ENCODE measurements around the gene RXFP3. TPM values are rescaled to one million over a fixed set of nuclear protein-coding genes. Genes with fewer than 3 reads are reported as not detected.
"Not testable (repeated sequence)": the region's sequence is repeated elsewhere in the genome, so short reads cannot be mapped to it uniquely, and the experiment has no call there.

The RXFP3 gene
- total RNA-seq, 1 donor, result not detected

DNA sequence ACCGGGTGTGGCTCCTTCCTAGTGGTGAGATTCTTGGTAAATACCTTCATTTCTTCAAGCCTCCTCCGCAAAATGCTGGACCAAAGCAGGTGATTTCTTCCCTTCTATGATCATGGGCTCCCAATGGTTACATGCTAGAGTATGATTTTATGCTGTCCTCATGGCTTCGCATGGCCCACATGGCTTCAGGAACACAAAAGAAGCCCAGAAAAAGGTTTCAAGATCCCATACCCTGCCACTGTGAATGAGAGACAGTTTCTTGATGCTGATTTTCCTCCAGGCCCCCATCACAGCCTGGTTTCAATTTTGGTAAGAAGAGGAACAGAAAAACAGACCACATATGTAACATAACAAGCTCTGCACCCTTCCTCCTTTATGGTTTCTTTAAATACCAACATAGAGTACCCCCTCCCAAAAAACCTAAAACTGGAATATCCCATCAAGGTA is 2.4 kb upstream of the RXFP3 start:
- DNase-seq (ENCODE audit: low read depth in 2 of 3, low spot score in 2 of 3), result no peak

DNA sequence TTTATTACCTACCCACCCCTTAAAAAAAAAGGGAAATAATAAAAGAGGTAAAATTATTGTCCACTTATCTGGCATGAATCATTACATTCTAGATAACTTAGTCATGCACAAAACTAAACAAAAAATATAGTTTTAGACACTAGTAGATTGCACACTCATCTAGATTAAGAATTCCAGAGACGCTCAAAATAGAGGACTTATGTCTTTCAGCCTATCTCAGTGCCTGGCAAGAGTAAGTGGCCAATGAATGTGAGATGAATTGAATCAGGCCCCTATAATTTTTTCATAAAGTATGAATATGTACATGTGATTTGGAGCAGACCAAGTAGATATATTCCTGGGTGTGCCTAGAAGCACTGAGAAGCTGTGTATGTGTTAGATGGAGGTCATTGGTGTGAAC is 2.0 kb upstream of the RXFP3 start:
- DNase-seq (ENCODE audit: low read depth in 2 of 3, low spot score in 2 of 3), result no peak

DNA sequence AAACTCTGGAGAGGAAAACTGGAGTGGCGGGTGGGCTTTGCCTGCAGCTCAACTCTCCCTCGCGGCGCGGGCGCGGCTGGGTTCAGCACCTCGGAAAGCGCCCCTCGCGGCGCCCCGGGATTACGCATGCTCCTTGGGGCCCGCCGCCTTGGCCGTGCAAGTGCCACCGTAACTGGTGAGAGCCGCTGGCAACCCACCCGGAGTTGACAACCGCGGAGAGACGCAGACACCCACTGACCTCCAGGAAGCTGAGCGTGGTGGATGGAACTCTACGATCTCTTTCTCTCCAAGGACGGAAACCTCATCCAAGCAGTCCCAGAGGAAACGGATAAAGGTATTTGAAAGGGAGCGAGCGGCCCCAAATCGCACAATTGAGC is 194 bp upstream of the RXFP3 start:
- DNase-seq (ENCODE audit: low read depth in 2 of 3, low spot score in 2 of 3), result peak in 2 of 3 donors; percentile 64 to 78

DNA sequence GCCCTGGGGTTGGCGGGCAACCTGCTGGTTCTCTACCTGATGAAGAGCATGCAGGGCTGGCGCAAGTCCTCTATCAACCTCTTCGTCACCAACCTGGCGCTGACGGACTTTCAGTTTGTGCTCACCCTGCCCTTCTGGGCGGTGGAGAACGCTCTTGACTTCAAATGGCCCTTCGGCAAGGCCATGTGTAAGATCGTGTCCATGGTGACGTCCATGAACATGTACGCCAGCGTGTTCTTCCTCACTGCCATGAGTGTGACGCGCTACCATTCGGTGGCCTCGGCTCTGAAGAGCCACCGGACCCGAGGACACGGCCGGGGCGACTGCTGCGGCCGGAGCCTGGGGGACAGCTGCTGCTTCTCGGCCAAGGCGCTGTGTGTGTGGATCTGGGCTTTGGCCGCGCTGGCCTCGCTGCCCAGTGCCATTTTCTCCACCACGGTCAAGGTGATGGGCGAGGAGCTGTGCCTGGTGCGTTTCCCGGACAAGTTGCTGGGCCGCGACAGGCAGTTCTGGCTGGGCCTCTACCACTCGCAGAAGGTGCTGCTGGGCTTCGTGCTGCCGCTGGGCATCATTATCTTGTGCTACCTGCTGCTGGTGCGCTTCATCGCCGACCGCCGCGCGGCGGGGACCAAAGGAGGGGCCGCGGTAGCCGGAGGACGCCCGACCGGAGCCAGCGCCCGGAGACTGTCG is 976 bp downstream of the RXFP3 start:
- DNase-seq (ENCODE audit: low read depth in 2 of 3, low spot score in 2 of 3), result no peak

DNA sequence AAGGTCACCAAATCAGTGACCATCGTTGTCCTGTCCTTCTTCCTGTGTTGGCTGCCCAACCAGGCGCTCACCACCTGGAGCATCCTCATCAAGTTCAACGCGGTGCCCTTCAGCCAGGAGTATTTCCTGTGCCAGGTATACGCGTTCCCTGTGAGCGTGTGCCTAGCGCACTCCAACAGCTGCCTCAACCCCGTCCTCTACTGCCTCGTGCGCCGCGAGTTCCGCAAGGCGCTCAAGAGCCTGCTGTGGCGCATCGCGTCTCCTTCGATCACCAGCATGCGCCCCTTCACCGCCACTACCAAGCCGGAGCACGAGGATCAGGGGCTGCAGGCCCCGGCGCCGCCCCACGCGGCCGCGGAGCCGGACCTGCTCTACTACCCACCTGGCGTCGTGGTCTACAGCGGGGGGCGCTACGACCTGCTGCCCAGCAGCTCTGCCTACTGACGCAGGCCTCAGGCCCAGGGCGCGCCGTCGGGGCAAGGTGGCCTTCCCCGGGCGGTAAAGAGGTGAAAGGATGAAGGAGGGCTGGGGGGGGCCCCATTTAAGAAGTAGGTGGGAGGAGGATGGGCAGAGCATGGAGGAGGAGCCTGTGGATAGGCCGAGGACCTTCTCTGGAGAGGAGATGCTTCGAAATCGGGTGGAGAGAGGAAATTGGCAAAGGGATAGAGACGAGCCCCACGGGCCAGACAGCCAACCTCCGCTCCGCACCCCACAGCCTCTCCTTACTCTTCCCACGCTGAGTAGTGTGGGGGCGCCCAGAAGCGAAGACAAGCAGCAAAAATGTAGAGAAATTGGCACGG is 1.7 kb downstream of the RXFP3 start:
- DNase-seq (ENCODE audit: low read depth in 2 of 3, low spot score in 2 of 3), result no peak

DNA sequence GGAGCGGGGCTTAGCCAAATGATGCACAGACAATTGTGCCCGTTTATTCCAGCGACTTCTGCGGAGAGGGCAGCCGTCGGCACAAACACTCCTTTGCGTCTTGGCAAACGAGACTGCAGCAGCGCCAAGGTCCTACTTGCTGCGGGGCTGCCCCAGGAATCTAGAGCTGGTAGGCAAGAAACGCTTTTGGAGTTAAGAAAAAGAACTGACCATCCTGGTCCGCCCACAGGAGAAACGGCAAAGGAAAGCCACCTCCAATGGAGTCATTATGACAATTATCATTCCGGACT is 2.3 kb downstream of the RXFP3 start:
- no peak for DNase-seq (ENCODE audit: low read depth in 2 of 3, low spot score in 2 of 3)

DNA sequence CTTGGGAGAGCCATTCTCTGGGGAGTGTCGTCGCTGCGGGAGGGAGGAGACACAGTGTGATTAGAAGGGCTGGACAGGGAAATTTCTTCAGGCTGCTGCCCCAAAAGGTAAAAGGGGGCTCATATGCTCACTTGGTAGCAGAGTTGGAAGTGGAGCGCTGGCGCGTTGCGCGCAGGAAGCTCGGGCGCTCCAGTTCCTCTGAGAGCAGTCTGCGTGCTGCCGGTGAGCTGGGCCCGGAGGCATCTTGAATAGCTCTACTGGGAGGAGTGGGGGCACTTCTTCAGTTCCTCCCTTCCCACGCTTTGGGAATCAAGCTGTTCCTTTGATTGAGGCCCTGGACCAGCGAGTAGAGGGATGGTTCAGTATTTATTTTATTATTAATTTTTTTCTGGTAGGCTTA is 2.7 kb downstream of the RXFP3 start:
- no peak for DNase-seq (ENCODE audit: low read depth in 2 of 3, low spot score in 2 of 3)

DNA sequence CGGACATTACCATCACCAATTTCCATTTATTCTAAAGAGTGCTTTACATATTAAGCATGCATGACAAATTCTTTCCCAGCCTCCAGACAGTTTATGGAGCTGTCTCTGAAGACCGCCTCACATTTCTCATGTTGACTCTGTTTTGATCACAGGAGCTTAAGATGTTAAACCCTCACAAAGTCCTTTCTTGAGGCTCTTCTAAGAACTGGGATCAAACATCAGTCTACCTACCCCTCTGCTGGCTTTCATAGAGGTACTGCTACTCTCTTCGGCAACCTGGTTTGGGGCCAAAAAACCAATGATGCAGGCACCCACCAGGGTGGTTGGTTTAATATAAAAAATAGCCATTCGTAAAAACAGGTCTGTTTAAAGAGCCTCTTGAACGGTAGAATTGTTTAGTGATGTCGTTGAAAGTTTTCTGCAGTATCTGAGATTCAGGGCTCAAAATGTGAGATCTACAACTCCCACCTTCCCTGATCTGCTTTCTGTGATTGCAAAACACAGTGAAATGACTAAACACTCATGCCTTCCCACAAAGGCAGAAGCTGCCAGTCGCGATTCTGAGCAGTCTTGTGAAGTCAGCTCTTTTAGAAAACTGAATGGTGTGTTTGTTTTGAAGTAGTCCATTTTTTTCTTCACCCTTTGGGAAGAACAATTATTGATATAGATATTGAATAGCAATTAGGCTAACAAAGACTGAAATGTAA is 3.5 kb downstream of the RXFP3 start:
- DNase-seq (ENCODE audit: low read depth in 2 of 3, low spot score in 2 of 3), result no peak

DNA sequence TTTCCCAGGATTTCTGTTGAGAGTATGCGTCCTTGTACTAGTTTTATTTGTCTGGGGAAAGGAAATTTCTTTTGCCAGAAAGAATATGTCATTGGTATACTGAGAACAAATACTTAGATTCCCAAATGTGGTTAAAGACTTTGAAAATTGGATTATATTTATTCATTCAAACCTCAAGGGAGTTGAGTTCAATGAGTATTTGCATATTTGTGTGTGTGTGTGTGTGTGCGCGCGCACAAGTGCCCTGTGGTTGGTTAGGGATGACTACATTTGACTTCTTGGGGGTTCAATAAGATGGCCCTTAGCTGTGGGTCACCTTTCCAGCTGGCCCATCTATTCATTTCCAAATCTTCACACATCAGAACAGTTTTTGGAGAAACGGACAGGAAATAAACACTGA is 4.9 kb downstream of the RXFP3 start:
- no peak for DNase-seq (ENCODE audit: low read depth in 2 of 3, low spot score in 2 of 3)

DNA sequence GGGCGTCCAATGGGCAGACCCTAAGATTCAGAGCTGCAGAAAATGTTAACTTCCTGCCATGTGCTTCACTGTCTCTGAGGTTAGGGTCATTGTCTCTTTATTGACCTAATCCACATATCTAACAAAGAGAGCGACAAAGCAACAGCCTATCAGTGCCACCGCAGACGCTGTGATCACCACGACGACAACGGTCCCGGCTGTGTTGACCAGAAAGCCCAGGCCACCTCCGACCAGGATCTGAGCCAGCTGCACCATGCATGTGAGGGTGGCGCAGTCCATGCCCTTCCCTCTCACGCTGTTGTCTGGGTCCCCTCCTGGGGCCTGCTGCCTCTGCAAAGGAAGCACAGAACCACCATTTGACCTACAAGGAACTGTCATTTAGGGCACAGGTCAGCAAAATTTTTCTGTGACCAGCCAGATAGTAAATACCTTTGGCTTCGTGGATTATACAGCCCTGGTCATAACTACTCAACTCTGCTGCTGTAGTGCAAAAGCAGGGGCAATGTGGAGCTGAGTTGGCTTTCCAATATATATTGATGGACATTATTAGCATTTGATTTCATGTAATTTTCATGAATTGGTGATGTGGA is 8.5 kb downstream of the RXFP3 start:
- no peak for DNase-seq (ENCODE audit: low read depth in 2 of 3, low spot score in 2 of 3)

DNA sequence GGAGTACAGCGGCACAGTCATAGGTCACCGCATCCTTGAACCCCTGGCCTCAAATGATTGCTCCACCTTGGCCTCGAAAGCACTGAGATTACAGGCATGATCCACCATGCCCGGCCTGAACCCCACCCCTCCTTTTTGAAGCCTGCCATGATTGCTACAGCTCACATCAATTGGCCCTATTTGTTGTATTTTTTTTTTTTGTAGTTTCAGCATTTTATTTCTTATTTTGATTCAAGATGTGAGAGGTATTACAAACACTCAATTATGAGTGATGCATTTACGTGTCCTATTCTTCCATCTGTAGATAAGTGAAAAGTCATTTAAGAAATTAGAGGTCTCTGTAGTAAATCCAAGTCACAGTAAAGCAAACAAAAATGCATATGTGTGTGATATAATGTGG is 16.0 kb downstream of the RXFP3 start:
- not testable (repeated sequence) for DNase-seq (ENCODE audit: low read depth in 2 of 3, low spot score in 2 of 3)

DNA sequence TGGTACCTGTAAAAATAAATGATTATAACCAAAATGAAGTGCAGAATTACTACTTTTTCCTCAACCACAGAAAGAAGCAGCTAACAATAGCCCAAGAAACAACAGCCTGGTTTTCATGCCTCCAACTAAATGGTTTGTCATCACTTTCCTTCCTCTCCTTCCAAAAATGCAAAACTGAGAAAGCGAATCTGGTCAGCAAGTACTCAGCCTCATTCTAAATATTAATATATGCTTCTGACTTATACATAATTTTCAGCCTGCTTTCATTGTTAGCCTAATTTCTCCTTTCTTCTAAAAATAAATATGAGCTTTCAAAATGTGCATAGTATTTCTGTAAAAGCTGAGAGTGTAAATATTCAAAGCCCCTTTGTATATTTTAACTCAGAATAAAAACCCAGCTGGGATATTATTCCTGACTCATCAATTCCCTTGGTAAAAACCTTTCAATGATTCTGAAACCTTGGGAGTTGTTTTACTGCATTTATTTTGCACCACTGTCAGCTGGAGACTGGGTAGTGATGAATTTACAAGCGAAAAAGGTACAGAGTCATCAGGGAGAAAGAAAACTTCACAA is 21.5 kb downstream of the RXFP3 start:
- DNase-seq (ENCODE audit: low read depth in 2 of 3, low spot score in 2 of 3), result no peak

DNA sequence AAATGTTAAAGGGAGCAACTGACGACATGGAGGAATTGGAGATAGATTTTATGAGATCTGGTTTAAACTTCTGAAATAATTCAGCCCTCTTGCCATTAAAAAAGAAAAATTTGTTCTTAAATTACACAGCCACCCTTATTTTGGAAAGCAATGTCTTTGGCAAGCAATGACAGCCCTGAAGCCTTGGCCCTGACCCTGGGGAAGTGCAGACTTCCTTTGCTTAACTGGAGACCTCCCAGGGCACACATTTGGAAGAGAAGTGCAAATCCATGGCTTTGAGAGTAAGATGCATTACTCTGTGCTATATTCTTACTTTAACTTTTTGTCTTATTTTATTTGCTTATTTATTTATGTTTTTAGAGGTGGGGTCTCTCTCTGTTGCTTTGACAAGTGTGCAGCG is 22.0 kb downstream of the RXFP3 start:
- no peak for DNase-seq (ENCODE audit: low read depth in 2 of 3, low spot score in 2 of 3)

DNA sequence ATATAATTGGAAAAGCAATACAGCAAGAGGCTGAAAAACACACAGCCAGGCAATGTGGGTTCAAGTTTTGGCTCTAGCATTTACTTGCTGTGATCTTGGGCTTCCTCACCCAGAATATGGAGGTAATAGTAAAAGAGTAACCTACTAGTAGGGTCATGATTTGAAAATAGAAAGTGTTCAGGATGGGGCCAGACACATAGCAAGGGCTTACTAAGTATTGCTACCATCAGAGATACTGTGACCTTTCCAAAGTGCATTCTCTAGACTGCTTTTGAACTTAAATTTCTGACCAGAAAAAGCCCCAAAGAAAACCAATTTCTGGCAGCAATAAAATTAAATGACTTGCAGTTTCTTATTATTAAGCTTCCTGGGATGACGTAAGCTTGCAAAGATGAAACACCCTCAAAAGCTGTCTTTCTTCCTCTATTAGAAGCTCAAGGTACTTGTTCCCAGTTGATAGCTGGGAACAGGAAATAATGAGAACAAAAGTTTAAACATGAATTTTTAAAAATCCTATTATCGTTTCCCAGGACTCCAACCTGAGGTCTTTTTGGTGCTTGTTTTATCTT is 28.0 kb downstream of the RXFP3 start:
- DNase-seq (ENCODE audit: low read depth in 2 of 3, low spot score in 2 of 3), result peak in 2 of 3 donors; percentile 21 to 58

DNA sequence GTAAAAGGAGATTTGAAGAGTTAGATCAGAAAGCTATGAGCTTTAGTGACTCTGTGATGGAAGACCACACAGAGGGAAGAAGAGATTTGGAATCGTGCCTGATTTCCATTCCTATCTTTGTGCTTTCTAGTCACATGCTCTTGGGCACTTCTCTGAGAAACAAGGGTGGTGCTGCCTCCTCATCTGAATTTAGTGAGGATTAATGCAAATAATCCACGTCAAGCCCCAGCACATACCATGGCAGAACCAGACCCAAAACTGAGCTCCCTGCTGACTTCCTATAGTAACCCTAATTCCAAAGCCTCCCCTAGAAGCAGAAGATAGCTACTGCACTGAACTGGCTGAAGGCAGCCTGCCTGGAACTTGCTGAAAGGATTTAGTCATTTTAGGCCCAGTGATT is 30.6 kb downstream of the RXFP3 start:
- DNase-seq (ENCODE audit: low read depth in 2 of 3, low spot score in 2 of 3), result no peak

DNA sequence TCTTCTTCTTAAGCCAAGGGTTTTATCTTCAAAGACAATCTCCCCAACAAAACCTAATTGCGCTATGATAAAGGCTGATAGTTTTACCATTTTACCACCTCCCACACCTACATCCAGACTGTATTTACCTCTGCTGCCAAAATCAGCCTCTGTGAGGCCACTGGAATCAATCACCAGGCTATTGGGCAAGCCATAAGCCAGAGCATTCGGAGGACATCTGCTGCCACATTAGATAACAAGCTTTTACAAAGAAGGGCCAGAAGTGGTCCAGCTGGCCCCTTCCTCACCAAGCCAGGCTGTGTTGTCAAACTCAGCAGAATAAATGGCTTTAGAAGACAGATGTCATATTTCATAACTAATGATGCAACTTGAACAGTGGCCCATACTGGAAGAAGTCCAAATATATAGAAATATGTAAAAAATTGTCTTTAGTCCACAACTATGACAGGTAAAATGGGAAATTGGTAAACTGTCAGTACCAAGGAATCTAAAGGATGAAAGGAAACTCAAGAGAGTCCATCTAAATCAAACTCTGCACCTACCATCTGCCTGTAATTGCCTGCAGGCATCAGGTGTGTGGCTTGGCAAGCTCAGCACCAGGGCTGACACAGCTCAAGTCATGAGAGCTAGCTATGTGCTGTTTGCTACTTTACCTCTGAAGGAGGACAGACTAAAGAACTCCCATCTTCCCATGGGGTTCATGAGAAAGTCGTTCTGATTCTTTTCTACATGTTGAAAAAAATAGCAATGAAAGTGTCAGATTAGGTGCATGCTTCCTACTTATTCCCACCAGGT is 32.2 kb downstream of the RXFP3 start:
- no peak for DNase-seq (ENCODE audit: low read depth in 2 of 3, low spot score in 2 of 3)

DNA sequence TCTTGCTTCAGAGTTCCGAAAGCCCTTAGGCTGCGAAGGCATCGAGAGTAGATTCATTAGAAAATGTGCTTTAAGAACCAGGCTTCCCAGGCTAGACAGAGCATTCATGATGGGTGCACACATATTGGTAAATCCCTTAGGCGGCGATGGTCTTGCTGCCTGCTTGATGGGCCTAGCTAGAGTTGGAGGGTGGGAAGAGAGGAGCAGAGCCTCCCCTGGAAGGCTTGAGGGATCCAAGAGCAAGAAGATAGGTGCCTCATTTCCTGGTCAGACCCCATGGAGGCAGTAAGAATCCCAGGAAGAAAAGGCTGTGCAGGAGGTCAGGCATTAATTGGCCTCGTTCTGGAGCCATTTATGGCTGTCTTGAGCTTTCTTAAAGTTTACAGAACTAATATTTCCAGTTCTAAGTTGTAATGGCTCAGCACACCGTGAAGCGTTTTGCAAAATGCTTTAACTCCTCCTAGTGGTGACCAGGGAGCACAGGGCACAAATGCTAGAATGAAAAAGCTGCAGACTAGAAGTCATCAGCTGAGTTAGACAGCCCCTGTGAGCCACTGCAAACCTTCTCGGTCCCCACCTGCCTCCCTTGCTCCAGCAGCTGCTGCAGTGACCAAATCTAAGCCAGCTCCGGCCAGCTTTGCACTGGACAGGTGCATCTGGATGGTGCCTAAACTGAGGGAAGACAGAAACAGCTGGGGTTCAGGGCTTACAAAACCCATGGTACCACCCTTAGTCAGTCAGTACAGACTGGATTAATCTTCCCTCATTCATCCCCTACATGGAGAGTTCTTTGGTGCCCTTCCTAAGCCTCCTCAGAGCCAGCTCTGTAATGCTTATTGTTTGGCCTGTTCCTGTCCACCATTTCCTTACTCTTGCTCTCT is 33.6 kb downstream of the RXFP3 start:
- DNase-seq (ENCODE audit: low read depth in 2 of 3, low spot score in 2 of 3), result peak in 2 of 3 donors; percentile 26 to 56

DNA sequence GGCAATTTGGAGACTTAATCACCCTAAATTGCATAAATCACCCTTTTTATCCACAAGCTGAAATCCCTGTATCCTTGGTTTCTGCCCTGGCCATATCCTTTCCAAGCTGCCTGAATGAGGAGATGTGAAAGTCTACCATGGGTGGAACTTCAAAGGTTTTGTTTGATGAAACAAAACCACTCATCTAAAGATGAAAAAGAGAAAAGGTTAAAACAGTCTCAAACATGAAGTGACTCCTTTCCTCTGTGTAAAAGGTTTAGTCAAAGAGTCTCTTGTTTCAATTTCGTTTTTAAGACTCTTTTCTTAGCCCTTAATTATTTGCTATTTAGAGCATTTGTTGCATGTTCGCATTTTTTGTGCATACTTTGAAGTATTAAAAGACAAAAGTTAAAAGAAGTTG is 37.1 kb downstream of the RXFP3 start:
- no peak for DNase-seq (ENCODE audit: low read depth in 2 of 3, low spot score in 2 of 3)

DNA sequence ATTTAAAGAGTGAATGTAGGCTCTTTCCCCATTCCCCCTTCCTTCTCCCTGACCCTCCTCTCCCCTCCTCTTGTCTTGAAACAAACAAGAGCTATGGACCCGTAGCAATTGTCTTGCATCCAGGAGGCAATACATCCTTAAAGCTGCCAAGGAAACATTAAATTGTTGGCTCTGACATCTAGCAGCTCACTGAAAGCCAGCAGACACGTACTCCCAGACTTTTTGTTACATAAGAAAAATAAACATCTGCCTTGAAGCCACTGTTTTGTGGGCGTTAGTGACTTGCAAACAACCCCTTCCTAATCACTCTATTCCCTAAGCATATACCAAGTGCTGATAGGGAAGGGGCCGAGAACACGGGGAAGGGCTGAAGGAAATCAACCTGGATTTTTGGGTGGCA is 39.7 kb downstream of the RXFP3 start:
- DNase-seq (ENCODE audit: low read depth in 2 of 3, low spot score in 2 of 3), result no peak
